Brain microvascular endothelial cell (primary cell): Measurements from ENCODE around the gene ZBED5.
A peak's percentile ranks its signal among the peaks of the same experiment; 100 is the strongest.
"Not testable (repeated sequence)": the region's sequence is repeated elsewhere in the genome, so short reads cannot be mapped to it uniquely, and the experiment has no call there.

Source experiments
- DNase-seq: peaks from one replicate; pipeline ENCODE4 v3.0.0-alpha.2; 2020
- H3K27ac ChIP-seq: fragments of 250-450 bp; sonication (Bioruptor Pico); 2 replicates; pipeline ENCODE4 v1.5.1; 2020; ENCODE audit warnings: mild to moderate bottlenecking, moderate library complexity
- H3K27me3 ChIP-seq: fragments of 250-450 bp; sonication (Bioruptor Pico); replicated peaks from 2 replicates; pipeline ENCODE4 v1.5.1; 2020; ENCODE audit warnings: mild to moderate bottlenecking
- H3K36me3 ChIP-seq: fragments of 250-450 bp; sonication (Bioruptor Pico); replicated peaks from 2 replicates; pipeline ENCODE4 v1.5.1; 2020; ENCODE audit warnings: mild to moderate bottlenecking
- H3K4me3 ChIP-seq: 2 replicates; pipeline ENCODE4 v1.5.1; 2011; ENCODE audit warnings: low read depth, mild to moderate bottlenecking, control low read depth, low read length, moderate library complexity
- CTCF ChIP-seq: IDR thresholded peaks from 2 replicates; pipeline ENCODE4 v1.5.1; 2011; ENCODE audit warnings: low read depth, mild to moderate bottlenecking, moderate library complexity, low read length, control low read depth, inconsistent platforms; ENCODE audit errors: missing control alignments
- in situ Hi-C: cut with HindIII; loops from 2 replicates; pipeline ENCODE4 v1.10.0; 2017; ENCODE audit warnings: low sequenced_read_pairs, low pct_ligation_motif_present

The ZBED5 gene

GRCh38 chr11:10885703-10886363 is 28.0 kb upstream of the ZBED5 start:
- no peaks in the 10 kb centered on the region for H3K27me3 ChIP-seq
- no peaks in the 10 kb centered on the region for H3K36me3 ChIP-seq
- no peak overlapping the region for H3K27ac ChIP-seq
- no peak for TF ChIP-seq CTCF
- peak; percentile 54 for DNase-seq
- no peak overlapping the region for H3K4me3 ChIP-seq
- in situ Hi-C loops = no loop called here

GRCh38 chr11:10884292-10884691 is 26.4 kb upstream of the ZBED5 start:
- H3K36me3 ChIP-seq, H3K27ac ChIP-seq, in situ Hi-C loops, DNase-seq, H3K4me3 ChIP-seq, H3K27me3 ChIP-seq: not testable (repeated sequence)

GRCh38 chr11:10881892-10882291 is 24.0 kb upstream of the ZBED5 start:
- TF ChIP-seq CTCF = no peak
- DNase-seq = no peak

GRCh38 chr11:10878408-10879214 is 20.8 kb upstream of the ZBED5 start:
- peak; percentile 87 for TF ChIP-seq CTCF
- DNase-seq = peak; percentile 31
- in situ Hi-C loops = no loop called here
- Histone ChIP-seq H3K36me3 (no peaks in the 10 kb centered on the region), H3K27ac (no peak overlapping the region), H3K27me3 (no peaks in the 10 kb centered on the region), H3K4me3 (no peak overlapping the region)

More at GRCh38 chr11:10881892-10882291, 24.0 kb upstream of the ZBED5 start:
- no peak overlapping the region for H3K4me3 ChIP-seq
- no peaks in the 10 kb centered on the region for H3K36me3 ChIP-seq
- no peak overlapping the region for H3K27ac ChIP-seq
- in situ Hi-C loops = no loop called here
- no peaks in the 10 kb centered on the region for H3K27me3 ChIP-seq

GRCh38 chr11:10876158-10876557 is 18.3 kb upstream of the ZBED5 start:
- in situ Hi-C loops = no loop called here
- no peak for DNase-seq
- no peaks in the 10 kb centered on the region for H3K27me3 ChIP-seq
- H3K4me3 ChIP-seq = no peak overlapping the region
- TF ChIP-seq CTCF = no peak
- H3K27ac ChIP-seq = no peak overlapping the region
- H3K36me3 ChIP-seq = no peaks in the 10 kb centered on the region

- H3K27ac ChIP-seq = no peak overlapping the region
- TF ChIP-seq CTCF = no peak
Observed at GRCh38 chr11:10875430-10876021, 17.7 kb upstream of the ZBED5 start.

More at GRCh38 chr11:10875430-10876021, 17.7 kb upstream of the ZBED5 start:
- Histone ChIP-seq H3K4me3 (no peak overlapping the region), H3K36me3 (no peaks in the 10 kb centered on the region), H3K27me3 (no peaks in the 10 kb centered on the region)
- in situ Hi-C loops = no loop called here
- no peak for DNase-seq
